ENCODE results near the gene INCA1. TPM values are rescaled to one million over a fixed set of nuclear protein-coding genes. Genes with fewer than 3 reads are reported as not detected.

Gene INCA1
- total RNA-seq, 4 donors from 2014 or later: 3.4 TPM; not detected in 3

- intact Hi-C loops (cut with DNase I; ENCODE audit: low total_unique reads): no loop called here
- Histone ChIP-seq H3K9me3 (no peaks in the 10 kb centered on the region), H3K27ac (no peak overlapping the region), H3K27me3 (no peaks in the 10 kb centered on the region), H3K36me3 (no peaks in the 10 kb centered on the region), H3K4me1 (no peaks in the 10 kb centered on the region), H3K4me3 (no peak overlapping the region)
- no peak for DNase-seq
- no peak for TF ChIP-seq CTCF (IDR thresholded peaks at IDR 0.05)
- TF ChIP-seq POLR2A (IDR thresholded peaks at IDR 0.05): no peak
Observed at GRCh38 chr17:5014357-5014756, 17.0 kb upstream of the INCA1 start.

- no peaks in the 10 kb centered on the region for H3K9me3 ChIP-seq
- no peaks in the 10 kb centered on the region for H3K27me3 ChIP-seq
- no peak overlapping the region for H3K27ac ChIP-seq
- H3K36me3 ChIP-seq: no peaks in the 10 kb centered on the region
- no peaks in the 10 kb centered on the region for H3K4me1 ChIP-seq
- intact Hi-C loops (cut with DNase I; ENCODE audit: low total_unique reads): no loop called here
- H3K4me3 ChIP-seq: no peak overlapping the region
- TF ChIP-seq POLR2A (IDR thresholded peaks at IDR 0.05) (no peak), CTCF (IDR thresholded peaks at IDR 0.05) (no peak)
- DNase-seq: no peak
Observed at GRCh38 chr17:5011928-5012327, 14.6 kb upstream of the INCA1 start.

- Histone ChIP-seq H3K36me3 (no peaks in the 10 kb centered on the region), H3K4me1 (peaks cover 9 to 18% of the 10 kb centered on the region in 2 donors), H3K9me3 (no peaks in the 10 kb centered on the region), H3K27ac (no peak overlapping the region), H3K4me3 (no peak overlapping the region), H3K27me3 (no peaks in the 10 kb centered on the region)
- no peak for DNase-seq
- intact Hi-C loops (cut with DNase I; ENCODE audit: low total_unique reads): no loop called here
- TF ChIP-seq CTCF (IDR thresholded peaks at IDR 0.05): no peak
- TF ChIP-seq POLR2A (IDR thresholded peaks at IDR 0.05): no peak
Observed at GRCh38 chr17:5003214-5003867, 6.0 kb upstream of the INCA1 start.

GRCh38 chr17:5002121-5002788 lies 4.9 kb upstream of the INCA1 start:
- Histone ChIP-seq H3K4me1 (peaks cover 9 to 18% of the 10 kb centered on the region in 2 donors), H3K4me3 (no peak overlapping the region), H3K27ac (no peak overlapping the region), H3K36me3 (no peaks in the 10 kb centered on the region), H3K9me3 (no peaks in the 10 kb centered on the region), H3K27me3 (no peaks in the 10 kb centered on the region)
- DNase-seq: no peak
- intact Hi-C loops (cut with DNase I; ENCODE audit: low total_unique reads): no loop called here
- no peak for TF ChIP-seq CTCF (IDR thresholded peaks at IDR 0.05)
- no peak for TF ChIP-seq POLR2A (IDR thresholded peaks at IDR 0.05)

- intact Hi-C loops (cut with DNase I; ENCODE audit: low total_unique reads): no loop called here
- H3K4me1 ChIP-seq: peaks cover 9 to 18% of the 10 kb centered on the region in 2 donors
Observed at GRCh38 chr17:5000237-5000639, 2.9 kb upstream of the INCA1 start.

More at GRCh38 chr17:5000237-5000639, 2.9 kb upstream of the INCA1 start:
- Histone ChIP-seq H3K27me3 (no peaks in the 10 kb centered on the region), H3K4me3 (peak overlapping the region in 1 of 2 donors; percentile 11), H3K36me3 (no peaks in the 10 kb centered on the region), H3K9me3 (no peaks in the 10 kb centered on the region), H3K27ac (peak overlapping the region in 1 of 2 donors; percentile 94)
- DNase-seq: peak; percentile 81 to 87
- TF ChIP-seq CTCF (IDR thresholded peaks at IDR 0.05) (no peak), POLR2A (IDR thresholded peaks at IDR 0.05) (no peak)
